DMS 273 treated with DMSO at 0.1 percent for 48 hours (cell line): ENCODE results near the gene SLC22A7.
"Not testable (repeated sequence)": the region's sequence is repeated elsewhere in the genome, so short reads cannot be mapped to it uniquely, and the experiment has no call there.

Source experiments
- DNase-seq: peaks from one replicate; lab custom pipeline; 2025; lab: John Stamatoyannopoulos, UW

Gene SLC22A7

DNA sequence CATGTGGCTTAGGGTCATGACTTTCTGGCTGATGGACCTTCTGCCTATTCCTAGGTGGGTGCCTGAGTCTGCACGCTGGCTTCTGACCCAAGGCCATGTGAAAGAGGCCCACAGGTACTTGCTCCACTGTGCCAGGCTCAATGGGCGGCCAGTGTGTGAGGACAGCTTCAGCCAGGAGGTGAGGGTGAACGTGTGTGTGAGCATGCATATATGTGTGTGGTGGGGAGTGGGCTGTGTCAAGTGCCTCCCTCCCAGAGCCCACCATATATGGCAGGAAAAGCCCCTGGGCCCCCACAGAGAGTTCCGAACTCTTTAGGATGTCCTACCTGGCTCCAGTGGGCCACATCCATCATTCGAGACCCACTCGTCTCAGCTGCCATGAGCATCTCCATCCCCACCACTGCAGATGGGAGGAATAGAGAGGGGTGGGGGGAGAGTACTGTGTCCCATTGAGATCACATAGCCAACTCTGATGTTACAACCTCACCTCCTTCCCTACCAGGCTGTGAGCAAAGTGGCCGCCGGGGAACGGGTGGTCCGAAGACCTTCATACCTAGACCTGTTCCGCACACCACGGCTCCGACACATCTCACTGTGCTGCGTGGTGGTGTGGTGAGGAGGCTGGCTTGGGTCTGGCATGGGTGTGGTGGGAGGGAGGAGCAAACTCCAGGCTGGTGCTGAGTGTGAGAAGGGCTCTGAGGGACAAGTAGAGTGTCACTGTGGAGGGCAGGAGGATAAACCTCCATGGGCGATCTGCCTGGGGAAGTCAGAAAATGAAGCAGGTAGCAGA is 3.2 kb downstream of the SLC22A7 start:
- no peak for DNase-seq

DNA sequence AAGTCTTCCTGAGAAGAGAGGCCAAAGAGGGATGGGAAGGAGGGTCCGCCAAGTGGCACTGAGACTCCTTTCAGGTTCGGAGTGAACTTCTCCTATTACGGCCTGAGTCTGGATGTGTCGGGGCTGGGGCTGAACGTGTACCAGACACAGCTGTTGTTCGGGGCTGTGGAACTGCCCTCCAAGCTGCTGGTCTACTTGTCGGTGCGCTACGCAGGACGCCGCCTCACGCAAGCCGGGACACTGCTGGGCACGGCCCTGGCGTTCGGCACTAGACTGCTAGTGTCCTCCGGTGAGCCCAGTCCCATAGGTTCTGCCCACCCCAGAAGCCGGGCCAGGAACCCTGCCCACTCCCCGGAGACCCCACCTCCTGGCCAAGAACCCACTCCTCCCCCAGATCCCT is 4.1 kb downstream of the SLC22A7 start:
- no peak for DNase-seq

DNA sequence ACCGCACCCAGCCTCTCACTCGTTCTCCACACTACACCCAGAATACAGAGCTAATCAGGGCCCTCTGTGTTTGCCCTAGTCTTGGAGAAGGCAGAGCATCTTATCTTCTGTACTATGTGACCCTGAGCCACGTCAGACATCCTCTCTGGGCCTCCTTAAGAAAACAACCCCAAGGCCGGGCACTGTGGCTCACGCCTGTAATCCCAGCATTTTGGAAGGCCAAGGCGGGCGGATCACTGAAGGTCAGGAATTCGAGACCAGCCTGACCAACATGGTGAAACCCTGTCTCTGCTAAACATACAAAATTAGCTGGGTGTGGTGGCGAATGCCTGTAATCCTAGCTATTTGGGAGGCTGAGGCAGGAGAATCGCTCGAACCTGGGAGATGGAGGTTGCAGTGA is 4.9 kb downstream of the SLC22A7 start:
- DNase-seq, result not testable (repeated sequence)

DNA sequence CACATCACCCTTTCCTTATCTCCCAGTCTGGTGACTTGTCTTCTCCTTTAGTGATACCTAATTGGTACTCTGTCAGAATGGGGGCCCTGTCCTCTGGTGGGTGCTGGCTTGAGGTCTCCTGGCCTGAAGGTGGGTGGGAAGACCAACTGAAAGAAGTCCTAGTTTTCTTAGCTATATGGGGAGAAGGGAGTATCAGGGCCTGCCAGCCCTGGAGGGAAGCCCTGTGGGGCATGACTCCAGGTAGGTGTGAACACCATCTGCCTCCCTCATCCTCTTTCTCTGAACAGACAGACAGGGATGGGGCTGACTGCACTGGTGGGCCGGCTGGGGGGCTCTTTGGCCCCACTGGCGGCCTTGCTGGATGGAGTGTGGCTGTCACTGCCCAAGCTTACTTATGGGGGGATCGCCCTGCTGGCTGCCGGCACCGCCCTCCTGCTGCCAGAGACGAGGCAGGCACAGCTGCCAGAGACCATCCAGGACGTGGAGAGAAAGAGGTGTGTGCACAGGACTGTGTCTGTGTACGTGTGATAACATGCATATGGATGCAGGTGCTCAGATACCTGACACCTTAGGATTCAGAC is 5.8 kb downstream of the SLC22A7 start:
- DNase-seq, result no peak

DNA sequence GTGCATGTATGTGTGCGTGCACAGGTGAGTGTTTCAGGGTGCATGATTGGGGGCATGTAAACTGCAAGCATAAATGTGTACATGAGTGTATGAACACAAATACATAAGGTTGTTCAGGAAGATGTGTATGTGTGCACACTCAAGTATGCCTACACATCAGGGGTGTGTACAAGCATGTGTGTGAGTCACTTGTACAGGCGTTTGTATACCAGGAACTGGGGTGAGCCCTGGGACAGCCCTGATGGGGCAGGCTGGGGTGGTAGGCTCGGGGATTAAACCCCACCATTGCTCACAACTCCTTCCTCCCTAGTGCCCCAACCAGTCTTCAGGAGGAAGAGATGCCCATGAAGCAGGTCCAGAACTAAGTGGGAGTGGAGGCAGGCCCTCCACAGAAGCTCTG is 6.3 kb downstream of the SLC22A7 start:
- DNase-seq, result no peak

DNA sequence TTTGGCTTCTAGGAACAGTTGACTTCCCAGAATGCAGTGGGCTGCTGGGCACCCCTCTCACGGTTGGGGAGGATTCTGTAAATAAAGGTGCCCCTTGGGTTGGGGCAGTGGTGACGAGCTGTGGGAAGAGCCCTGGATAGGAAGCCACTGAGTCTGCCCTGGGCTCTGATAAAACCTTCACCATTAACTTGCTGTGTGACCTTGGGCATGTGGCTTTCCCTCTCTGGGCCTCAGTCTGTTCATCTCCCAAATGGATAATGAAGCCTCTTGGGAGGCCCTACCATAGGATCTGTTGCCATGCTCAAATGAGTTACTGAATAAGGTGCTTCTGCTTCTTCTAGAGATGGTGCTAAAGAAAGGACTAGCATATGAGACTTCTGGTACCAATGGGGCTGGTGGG is 6.8 kb downstream of the SLC22A7 start:
- DNase-seq, result no peak

DNA sequence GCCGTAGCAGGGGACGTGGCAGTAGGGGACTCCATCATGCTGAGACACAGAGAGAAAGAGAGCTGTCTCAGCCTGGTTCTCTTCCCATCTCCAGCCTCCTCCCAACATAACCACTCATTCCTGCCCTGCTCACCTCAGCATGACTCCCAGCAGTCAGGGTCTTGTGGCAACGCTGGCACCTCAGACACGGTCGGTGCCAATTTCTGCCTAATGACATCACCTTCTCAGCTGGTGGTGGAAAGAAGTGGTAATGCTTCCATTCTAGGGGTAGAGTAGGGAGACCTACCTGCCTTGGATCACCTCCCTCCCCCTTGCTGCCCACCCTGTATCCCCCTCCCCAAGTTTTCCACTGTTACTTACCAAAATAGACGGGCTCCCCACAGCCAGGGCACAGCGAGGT is 8.0 kb downstream of the SLC22A7 start:
- no peak for DNase-seq

DNA sequence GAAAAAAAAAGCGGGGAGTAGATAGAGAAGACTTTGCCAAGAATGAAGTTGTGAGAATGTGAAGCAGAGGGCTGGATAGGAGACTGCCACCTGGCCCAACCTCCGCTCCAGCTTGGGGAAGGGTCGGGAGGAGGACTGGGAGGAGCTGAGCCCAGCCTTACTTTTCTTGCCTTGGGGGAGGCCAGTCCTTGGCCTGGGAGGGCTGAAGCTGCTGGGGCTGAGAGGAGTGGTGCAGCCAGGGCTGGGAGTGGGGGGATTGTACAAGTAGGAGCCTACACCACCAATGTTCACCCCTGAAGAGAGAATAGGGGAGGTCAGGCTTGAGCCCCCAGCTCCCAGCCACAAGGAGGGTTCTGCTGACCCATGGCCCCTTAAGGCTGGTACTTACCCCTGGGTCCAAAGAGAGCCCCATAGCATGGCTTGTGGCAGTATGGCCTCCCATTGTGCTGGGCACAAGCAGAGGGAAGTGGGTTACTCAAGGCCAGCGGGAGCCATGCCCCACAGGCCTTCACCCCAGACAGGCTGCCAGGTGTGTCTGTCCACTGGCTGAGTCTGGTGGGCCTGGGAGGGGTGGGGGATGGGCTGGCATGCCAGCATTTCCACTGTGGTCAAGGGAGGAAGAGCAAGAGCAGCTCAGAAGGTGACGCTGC is 9.5 kb downstream of the SLC22A7 start:
- no peak for DNase-seq

DNA sequence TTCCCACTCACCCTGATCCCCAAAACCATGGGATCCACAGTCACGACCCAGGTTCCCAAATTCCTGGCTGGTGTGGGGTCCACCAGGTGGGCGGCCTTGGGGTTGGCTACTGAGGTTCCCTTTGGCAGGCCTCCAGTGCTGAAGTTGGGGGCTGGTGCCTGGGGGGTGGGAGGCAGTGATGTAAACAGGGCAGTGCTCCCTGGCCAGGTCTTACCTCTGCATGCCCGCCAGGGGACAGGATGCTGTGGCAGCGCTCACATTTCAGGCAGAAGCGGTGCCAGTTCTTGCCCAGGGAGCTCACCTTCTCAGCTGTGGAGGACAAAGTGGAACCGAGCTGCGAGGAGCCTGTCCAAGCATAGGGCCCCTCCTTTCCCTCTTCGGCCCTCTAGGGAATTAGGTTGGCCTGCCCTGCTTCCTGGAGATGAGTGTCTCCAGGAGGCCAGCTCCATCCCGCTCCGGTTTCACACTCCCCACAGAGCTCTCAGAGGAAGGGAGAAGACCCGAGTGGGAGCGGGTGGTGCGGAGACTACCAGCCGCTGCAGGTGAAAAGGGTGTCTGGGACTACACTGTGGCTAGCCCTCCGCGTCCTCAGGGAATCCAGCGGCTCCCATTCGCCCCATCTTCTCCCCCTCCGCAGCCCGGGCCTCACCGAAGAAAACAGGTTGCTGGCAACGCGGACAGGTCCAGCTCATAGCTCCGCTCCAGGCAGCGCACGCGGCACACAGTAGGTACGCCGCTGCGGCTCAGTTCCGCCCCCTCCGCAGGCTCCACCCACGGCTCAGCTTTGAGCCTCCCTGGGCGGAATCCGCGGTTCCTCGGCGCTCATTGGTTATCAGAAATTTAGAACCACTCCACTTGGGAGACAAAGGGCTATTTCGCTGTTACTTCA is 10.3 kb downstream of the SLC22A7 start, which contains the start of gene CRIP3:
TSS of gene CRIP3 (minus strand) at position 726 of the 889 bp plus-strand sequence. CDS start at position 692, 34 bp downstream.
- DNase-seq, result peak; percentile 7

DNA sequence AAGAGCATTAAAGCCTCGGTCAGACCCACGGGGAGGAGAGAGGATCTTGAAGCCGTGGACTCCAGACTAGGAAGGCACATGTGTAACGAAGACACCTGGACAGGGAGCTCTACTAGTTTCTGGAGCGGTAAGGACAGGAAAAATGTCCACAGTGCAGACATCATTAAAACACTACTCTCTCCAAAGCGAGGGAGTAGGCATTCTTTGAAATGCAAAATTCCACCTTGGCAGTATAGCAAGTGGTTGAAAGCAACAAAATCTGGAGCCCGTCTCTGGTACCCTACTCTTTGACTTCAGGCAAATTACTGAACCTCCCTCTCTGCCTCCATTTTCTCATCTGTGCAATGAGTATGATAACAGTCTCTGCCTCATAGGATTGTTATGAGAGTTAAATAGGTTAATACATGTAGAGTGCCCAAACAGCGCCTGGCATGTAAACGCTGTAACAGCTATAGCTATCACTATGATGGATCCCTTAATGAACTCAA is 11.0 kb downstream of the SLC22A7 start:
- DNase-seq, result no peak

DNA sequence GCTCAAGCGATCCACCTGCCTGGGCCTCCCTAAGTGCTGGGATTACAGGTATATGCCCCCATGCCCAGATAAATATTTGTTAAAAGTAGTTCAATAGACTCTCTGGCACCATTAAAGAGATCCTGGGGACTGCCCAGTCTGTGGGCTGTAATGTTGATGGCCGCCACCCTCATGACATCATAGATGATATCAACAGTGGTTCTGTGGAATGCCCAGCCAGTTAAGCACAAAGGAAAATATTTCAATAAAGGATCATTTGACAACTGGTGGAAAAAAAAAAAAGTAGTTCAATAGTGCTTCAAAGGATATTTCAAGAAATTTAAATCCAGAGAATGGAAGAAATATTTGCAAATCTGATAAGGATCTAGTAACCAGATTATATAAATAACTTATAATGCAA is 12.1 kb downstream of the SLC22A7 start:
- no peak for DNase-seq

DNA sequence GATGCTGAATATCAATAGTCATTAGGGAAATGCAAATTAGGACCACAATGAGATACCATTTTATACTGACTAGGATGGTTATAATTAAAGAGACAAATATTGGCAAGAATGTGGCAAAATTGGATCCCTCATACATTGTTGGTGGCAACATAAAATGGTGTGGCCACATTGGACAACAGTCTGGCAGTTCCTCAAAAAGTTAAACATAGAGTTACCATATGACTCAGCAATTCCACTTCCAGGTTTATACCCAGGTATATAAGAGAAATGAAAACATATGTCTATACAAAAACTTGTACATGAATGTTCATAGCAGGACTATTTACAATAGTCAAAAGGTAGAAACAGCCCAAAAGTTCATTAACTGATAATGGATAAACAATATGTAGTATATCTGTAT is 12.6 kb downstream of the SLC22A7 start:
- no peak for DNase-seq

DNA sequence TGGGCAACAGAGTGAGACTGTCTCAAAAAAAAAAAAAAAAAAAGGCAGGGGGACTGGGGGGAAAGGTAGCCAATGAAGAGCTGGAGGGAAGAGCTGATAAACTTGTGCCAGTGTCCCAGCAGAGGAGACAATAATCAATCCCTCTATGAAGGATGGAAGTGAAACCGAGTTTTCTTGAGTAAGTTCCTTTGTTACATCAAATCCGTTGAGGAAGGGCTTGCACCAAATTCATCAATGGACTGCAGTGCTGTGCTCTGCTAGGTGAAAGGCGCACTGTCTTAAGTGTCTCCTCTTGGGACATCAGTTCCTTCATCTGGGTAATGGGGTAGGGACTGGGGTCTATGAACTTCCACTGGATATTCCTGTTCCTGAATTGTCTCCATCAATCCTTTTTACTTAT is 13.6 kb downstream of the SLC22A7 start:
- DNase-seq, result no peak

DNA sequence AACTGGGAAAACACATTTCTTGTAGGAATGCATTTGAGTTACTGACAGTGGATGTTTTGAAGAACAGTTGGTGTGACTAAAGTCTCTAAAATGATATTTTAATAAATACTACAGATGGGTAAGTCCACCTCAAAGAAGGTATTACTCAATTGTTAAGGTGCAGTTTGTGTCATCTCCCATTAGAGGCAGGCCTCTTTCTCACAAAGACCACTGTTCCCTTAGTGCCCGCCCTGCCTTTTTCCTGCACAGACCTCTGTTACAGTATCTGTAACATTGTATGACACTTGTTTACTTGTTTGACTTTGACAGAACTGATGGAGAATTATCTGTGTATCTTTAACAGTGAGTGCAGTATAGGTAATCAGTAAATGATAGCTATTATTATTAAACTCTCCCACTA is 15.8 kb downstream of the SLC22A7 start:
- DNase-seq, result no peak

DNA sequence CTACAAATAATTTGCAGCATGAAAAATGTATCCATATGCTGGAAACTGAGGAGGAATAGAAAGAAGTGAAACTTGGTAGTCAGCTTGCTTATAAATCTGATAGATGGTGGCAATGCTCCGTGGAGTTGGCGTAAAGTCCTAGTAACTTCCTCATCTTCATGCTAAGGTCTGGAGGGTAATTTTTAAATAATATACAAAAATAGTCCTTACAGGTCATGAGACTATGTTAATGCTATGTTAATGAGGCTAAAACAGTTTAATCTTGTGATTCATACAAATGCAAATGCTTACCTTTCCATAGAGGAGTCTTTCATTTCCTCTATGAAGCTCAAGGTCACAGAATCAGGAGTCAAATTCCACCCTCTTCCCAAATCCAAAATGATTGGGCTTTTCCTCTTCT is 20.0 kb downstream of the SLC22A7 start:
- no peak for DNase-seq

DNA sequence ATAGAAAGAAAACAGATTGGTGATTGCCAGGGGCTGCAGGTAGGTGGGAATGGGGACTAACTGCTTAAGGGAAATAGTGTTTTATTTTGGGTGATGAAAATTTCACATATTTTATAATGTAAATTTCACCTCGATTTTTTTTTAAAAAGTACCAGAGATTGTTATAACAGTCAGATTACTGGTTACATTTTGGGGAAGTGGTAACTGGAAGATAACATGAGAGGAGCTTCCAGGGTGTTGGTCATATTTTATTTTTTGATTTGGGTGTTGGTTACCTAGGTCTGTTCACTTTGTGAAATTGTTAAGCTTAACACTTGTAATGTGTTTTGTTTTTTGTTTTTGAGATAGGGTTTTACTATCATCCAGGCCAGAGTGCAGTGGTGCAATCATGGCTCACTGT is 27.8 kb downstream of the SLC22A7 start:
- no peak for DNase-seq

DNA sequence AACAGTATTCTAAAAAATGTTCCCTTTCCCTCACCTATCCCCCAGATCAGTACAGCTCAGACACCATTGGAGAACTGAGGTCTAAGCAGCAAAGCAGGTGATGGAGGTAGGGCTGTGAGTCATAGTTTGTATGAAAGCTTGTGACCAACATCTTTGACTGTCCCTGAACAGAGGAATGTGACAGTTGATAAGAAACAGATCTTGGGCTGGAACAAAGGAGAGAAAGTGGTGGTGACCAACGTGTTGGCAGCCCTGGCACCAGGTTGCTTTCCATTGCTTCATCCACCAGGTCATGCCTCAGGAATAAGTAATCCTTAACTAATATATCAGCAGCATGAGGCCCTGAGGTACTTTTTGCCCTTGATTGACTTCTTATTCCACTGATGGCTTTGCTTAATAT is 30.5 kb downstream of the SLC22A7 start:
- no peak for DNase-seq

DNA sequence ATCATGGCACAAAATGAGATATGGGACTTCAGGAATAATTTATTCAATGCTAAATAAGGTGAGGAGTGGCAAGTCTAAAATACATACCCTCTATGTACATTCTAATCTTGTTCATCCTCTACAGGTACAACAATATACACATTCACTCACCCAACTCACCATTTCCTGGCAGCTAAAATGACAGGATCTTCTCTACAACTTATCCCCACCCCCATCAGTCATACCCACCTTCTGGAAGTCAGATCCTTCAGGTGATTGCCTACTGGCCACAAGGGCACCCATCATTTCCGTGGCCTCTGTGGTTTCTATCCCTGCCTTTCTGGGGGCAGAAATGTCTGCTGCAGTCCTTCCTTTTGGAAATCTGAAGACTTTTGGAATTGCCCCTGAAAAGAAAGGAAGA is 33.4 kb downstream of the SLC22A7 start:
- no peak for DNase-seq

DNA sequence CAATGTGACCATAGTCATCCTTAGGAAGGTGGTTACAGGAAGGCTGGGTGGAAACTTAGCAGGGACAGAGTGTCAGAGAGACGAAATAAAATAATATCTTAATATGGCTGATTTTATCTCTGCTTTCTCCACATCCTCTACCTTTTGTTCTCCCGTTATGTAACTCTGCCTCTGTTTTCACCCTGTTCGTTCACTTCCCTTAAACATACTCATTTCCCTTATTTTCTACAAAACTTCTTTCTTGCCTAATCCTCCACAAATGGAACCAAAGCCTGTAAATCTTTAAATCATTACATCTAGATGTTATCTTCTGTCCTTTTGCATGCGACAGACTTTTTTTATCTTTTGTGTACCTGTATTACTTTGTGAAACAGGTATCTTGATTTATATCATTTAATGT is 33.8 kb downstream of the SLC22A7 start:
- DNase-seq, result no peak

DNA sequence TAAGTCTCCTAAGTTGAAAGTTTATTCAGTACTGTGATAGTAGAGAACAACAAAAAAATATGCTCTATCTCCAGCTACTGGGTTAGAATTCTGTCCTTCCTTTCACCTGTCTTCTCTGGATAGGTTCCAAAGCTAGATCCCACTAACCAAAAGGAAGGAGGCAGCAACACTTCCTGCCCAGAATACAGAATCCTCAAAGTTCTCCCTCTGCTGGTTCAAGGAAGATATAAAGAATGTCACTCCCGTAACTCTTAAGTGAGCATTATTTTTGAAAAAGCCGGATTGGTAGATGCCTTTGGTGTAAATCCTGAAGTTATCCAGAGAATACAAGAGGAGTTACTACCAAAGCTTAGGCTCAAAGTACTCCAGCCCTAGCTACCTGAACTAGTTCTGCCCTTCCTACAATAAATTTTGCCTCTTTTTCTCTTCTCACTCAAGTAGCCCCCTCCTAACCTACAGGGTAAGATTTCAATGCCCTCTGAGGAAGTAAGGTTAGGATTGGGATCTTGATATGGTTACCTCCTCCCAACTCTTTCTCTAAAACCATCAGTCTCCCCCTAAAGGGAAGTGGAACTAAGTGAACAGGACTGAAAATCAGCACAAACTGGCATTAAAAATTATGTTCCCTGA is 36.5 kb downstream of the SLC22A7 start:
- DNase-seq, result peak; percentile 58

DNA sequence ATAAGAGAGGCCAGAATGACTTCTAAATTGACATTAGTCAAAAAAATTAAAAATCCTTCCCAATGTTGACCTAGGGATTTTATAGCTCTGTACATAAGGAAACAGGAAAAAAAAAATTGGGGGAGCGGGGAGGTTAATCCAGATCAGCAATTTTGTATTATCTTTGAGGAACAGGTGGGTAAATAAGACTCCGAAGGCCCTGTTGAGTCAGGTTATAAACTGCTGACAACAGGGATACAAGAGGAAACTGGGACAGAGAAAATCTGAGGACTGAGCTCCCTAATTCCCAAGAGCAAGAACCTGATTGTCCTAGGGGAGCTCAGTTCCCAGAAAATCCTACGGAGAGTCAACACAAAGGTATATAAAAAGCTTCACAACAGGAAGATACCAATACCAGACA is 37.4 kb downstream of the SLC22A7 start:
- no peak for DNase-seq

DNA sequence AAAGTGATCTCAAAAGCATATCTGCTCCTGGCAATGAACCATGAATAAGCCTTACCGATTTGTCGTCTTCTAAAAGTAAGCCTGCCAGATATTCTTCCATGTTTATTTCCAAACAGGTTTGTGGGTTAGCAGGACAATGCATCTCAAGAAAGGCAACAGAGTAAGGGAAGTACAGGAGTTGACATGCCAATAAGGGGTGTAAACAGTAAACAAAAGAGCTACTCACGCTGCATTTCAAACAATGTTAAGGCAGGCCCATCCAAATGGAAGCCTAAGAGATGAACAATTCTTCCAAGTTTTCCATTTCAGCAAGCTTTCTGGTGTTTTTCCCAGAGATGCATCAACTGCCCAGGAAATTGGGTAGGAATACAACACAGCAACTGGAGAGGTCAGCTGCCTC is 38.3 kb downstream of the SLC22A7 start:
- no peak for DNase-seq
